H1 (cell line): ENCODE results near the gene OGFOD3. TPM values are rescaled to one million over a fixed set of nuclear protein-coding genes. Genes with fewer than 3 reads are reported as not detected.

Source experiments
- CTCF ChIA-PET: fragments of 300-600 bp; sonication (Branson Sonifier 250); formaldehyde crosslinking; loops from one replicate; lab custom pipeline; 2021; ENCODE audit not compliant: partially characterized antibody; lab: Charles Lee
- POLR2A ChIA-PET: fragments of 300-600 bp; sonication (Branson Sonifier 250); formaldehyde crosslinking; loops from one replicate; lab custom pipeline; 2021; ENCODE audit warnings: inconsistent platforms; ENCODE audit not compliant: partially characterized antibody; lab: Charles Lee
- DNase-seq, 2 experiments: peaks; one replicate each; pipeline versions ENCODE4 v3.0.0 to v3.0.0-alpha.2; 2010 to 2022; ENCODE audit warnings: low spot score in 2 of 2, low read depth in 1 of 2, mixed read lengths in 1 of 2
- FAIRE-seq: peaks from 2 replicates; lab custom pipeline; 2011; peaks lifted over from hg19 to GRCh38; lab: Jason Lieb, UNC
- H2AFZ ChIP-seq: 2 replicates; pipeline ENCODE4 v1.8.1; 2012; ENCODE audit warnings: low read length, inconsistent platforms
- H2AK5ac ChIP-seq: 2 replicates; pipeline ENCODE4 v1.6.1; 2013; ENCODE audit warnings: low read depth, low read length
- H2BK120ac ChIP-seq: replicated peaks from 2 replicates; pipeline ENCODE3; 2013; ENCODE audit warnings: low read depth, low read length, inconsistent platforms
- H2BK12ac ChIP-seq: 2 replicates; pipeline ENCODE4 v1.6.1; 2013; ENCODE audit warnings: low read depth, low read length
- H2BK15ac ChIP-seq: 2 replicates; pipeline ENCODE4 v1.6.1; 2013; ENCODE audit warnings: low read length
- H2BK20ac ChIP-seq: 2 replicates; pipeline ENCODE4 v1.6.1; 2013; ENCODE audit warnings: low read length
- H2BK5ac ChIP-seq: 2 replicates; pipeline ENCODE4 v1.6.1; 2013; ENCODE audit warnings: low read depth, low read length
- H3K14ac ChIP-seq: 2 replicates; pipeline ENCODE4 v1.6.1; 2013; ENCODE audit warnings: inconsistent platforms; ENCODE audit not compliant: insufficient read length
- H3K18ac ChIP-seq: 2 replicates; pipeline ENCODE4 v1.6.1; 2013; ENCODE audit warnings: low read length; ENCODE audit errors: extremely low read depth
- H3K23ac ChIP-seq: 2 replicates; pipeline ENCODE4 v1.6.1; 2013; ENCODE audit warnings: inconsistent platforms; ENCODE audit not compliant: insufficient read length
- H3K23me2 ChIP-seq: 2 replicates; pipeline ENCODE4 v1.6.1; 2013; ENCODE audit warnings: low read depth, low read length
- H3K27ac ChIP-seq: 2 replicates; pipeline ENCODE4 v1.6.1; 2011; ENCODE audit warnings: low read depth, low read length, inconsistent platforms
- H3K27me3 ChIP-seq, 4 experiments: replicated peaks in 1 of 4; 1 replicate in 1 of 4; 2 replicates in 3 of 4; pipeline versions ENCODE4 v1.6.1 to v1.8.1; 2011 to 2013; ENCODE audit warnings: low read length in 3 of 4, mild to moderate bottlenecking in 3 of 4, inconsistent platforms in 2 of 4, mixed read lengths in 2 of 4, moderate library complexity in 1 of 4; ENCODE audit not compliant: control insufficient read depth in 3 of 4, insufficient read depth in 3 of 4; ENCODE audit errors: extremely low read depth in 1 of 4
- H3K36me3 ChIP-seq, 4 experiments: 2 replicates each; pipeline versions ENCODE4 v1.6.1 to v1.8.1; 2011 to 2013; ENCODE audit warnings: mild to moderate bottlenecking in 4 of 4, low read length in 3 of 4, moderate library complexity in 2 of 4, control low read depth in 1 of 4, inconsistent platforms in 1 of 4; ENCODE audit not compliant: insufficient read depth in 4 of 4, control insufficient read depth in 2 of 4
- H3K4ac ChIP-seq: replicated peaks from 2 replicates; pipeline ENCODE3; 2013; ENCODE audit warnings: low read length, low read depth, mixed read lengths, inconsistent platforms; ENCODE audit not compliant: insufficient read length
- H3K4me1 ChIP-seq, 4 experiments: replicated peaks in 1 of 4; 1 replicate in 1 of 4; 2 replicates in 3 of 4; pipeline versions ENCODE4 v1.6.1 to v1.8.1; 2011 to 2013; ENCODE audit warnings: low read length in 3 of 4, inconsistent platforms in 2 of 4, mixed read lengths in 1 of 4; ENCODE audit not compliant: insufficient read depth in 4 of 4, control insufficient read depth in 3 of 4
- H3K4me2 ChIP-seq, 2 experiments: 2 replicates each; pipeline versions ENCODE4 v1.6.1 to v1.8.1; 2011 to 2013; ENCODE audit warnings: low read depth in 2 of 2, low read length in 2 of 2, control low read depth in 1 of 2, inconsistent platforms in 1 of 2, mild to moderate bottlenecking in 1 of 2; ENCODE audit not compliant: insufficient read depth in 1 of 2
- H3K4me3 ChIP-seq, 4 experiments: fragments of 200-600, 300-600 bp in 1 of 4; sonication (generic), shearing (Covaris generic), sonication (Bioruptor Twin) in 1 of 4; 2 replicates each; pipeline versions ENCODE4 v1.5.1 to v1.8.1; 2011 to 2016; ENCODE audit warnings: low read length in 4 of 4, low read depth in 3 of 4, control low read depth in 2 of 4, inconsistent platforms in 2 of 4, mild to moderate bottlenecking in 2 of 4, mixed read lengths in 1 of 4, moderate library complexity in 1 of 4; ENCODE audit not compliant: insufficient read depth in 2 of 4; ENCODE audit errors: extremely low read depth in 1 of 4
- H3K56ac ChIP-seq: replicated peaks from 2 replicates; pipeline ENCODE3; 2013; ENCODE audit warnings: low read depth, mild to moderate bottlenecking, mixed read lengths, low read length, inconsistent platforms; ENCODE audit not compliant: insufficient read length
- H3K79me1 ChIP-seq: 2 replicates; pipeline ENCODE4 v1.6.1; 2013; ENCODE audit warnings: low read depth, low read length, control low read depth
- H3K79me2 ChIP-seq, 2 experiments: 2 replicates each; pipeline versions ENCODE4 v1.6.1 to v1.8.1; 2012 to 2013; ENCODE audit warnings: low read length in 2 of 2, mild to moderate bottlenecking in 2 of 2, inconsistent platforms in 1 of 2; ENCODE audit not compliant: insufficient read depth in 2 of 2, control insufficient read depth in 1 of 2
- H3K9ac ChIP-seq, 4 experiments: replicated peaks in 1 of 4; 1 replicate in 1 of 4; 2 replicates in 3 of 4; pipeline versions ENCODE4 v1.6.1 to v1.8.1; 2011 to 2013; ENCODE audit warnings: low read depth in 3 of 4, low read length in 3 of 4, control low read depth in 2 of 4, mild to moderate bottlenecking in 2 of 4, moderate library complexity in 2 of 4, inconsistent platforms in 1 of 4; ENCODE audit errors: extremely low read depth in 1 of 4
- H3K9me3 ChIP-seq, 2 experiments: 2 replicates each; pipeline versions ENCODE4 v1.6.1 to v1.8.1; 2012 to 2013; ENCODE audit warnings: mild to moderate bottlenecking in 2 of 2, moderate library complexity in 2 of 2, control low read depth in 1 of 2, inconsistent platforms in 1 of 2, low read depth in 1 of 2, low read length in 1 of 2, mixed read lengths in 1 of 2; ENCODE audit not compliant: insufficient read depth in 2 of 2
- H4K20me1 ChIP-seq, 2 experiments: replicated peaks in 1 of 2; 2 replicates each; pipeline versions ENCODE3 to v1.8.1; 2011 to 2013; ENCODE audit warnings: inconsistent platforms in 2 of 2, low read length in 2 of 2, mild to moderate bottlenecking in 1 of 2; ENCODE audit not compliant: insufficient read depth in 2 of 2, control insufficient read depth in 1 of 2
- H4K5ac ChIP-seq: 2 replicates; pipeline ENCODE4 v1.6.1; 2013; ENCODE audit warnings: low read length, low read depth, mixed read lengths, inconsistent platforms; ENCODE audit not compliant: insufficient read length
- H4K8ac ChIP-seq: 2 replicates; pipeline ENCODE4 v1.8.0; 2013; ENCODE audit warnings: mild to moderate bottlenecking, moderate library complexity, low read length, inconsistent platforms; ENCODE audit not compliant: insufficient read depth; ENCODE audit errors: extremely low read depth
- H4K91ac ChIP-seq: replicated peaks from 2 replicates; pipeline ENCODE3; 2013; ENCODE audit warnings: low read length, mixed read lengths, inconsistent platforms; ENCODE audit not compliant: insufficient read length
- NRF1 ChIP-seq: IDR thresholded peaks from 2 replicates; pipeline ENCODE4 v1.6.1; 2011; ENCODE audit warnings: mild to moderate bottlenecking, low read depth, low read length, improper control_type of control experiment
- SRF ChIP-seq: IDR thresholded peaks from 2 replicates; pipeline ENCODE4 v1.6.1; 2011; ENCODE audit warnings: mild to moderate bottlenecking, low read depth, low read length, moderate library complexity
- TAF7 ChIP-seq: optimal IDR thresholded peaks from 2 replicates; pipeline ENCODE3; 2011; ENCODE audit warnings: low read depth, mild to moderate bottlenecking, inconsistent platforms, low read length, moderate library complexity, borderline replicate concordance
- YY1 ChIP-seq: IDR thresholded peaks from 2 replicates; pipeline ENCODE4 v1.6.1; 2011; ENCODE audit warnings: low read depth, mild to moderate bottlenecking, low read length
- WGBS, 2 experiments: shearing (Covaris generic) in 1 of 2; methylation state at CpG; one replicate each; pipeline versions ENCODE4 v1.1.6 to v1.1.7; 2013 to 2015; ENCODE audit warnings: low lambda C conversion rate in 2 of 2, mixed read lengths in 2 of 2, inconsistent platforms in 1 of 2, low coverage in 1 of 2, missing lambda C conversion rate in 1 of 2; ENCODE audit not compliant: insufficient replicate concordance in 2 of 2, insufficient coverage in 1 of 2, insufficient read length in 1 of 2; ENCODE audit errors: extremely low coverage in 1 of 2, missing lambda C conversion rate in 1 of 2; 5-methylcytosine and 5-hydroxymethylcytosine counted together
- polyA plus RNA-seq, 7 experiments: library from polyadenylated mRNA; depleted of rRNA in 3 of 7; stranded (reverse) in 5 of 7; unstranded in 2 of 7; fragments of >200 nt in 5 of 7; fragments of 200-250 nt in 2 of 7; gene quantifications; 1 replicate in 5 of 7; 2 replicates in 1 of 7; 4 replicates in 1 of 7; pipeline versions ENCODE4 v1.2.1 to v1.2.3, GENCODE V29; 2011 to 2013; ENCODE audit warnings: missing spikeins in 2 of 7, mixed read lengths in 2 of 7
- total RNA-seq: library from RNA; stranded (reverse); fragmentation: NEBNext Ultra II Directional; extraction: Animal tissue kit (Norgen Biotek cat#: 25700); gene quantifications from 2 replicates; pipeline ENCODE4 v1.2.1, GENCODE V29; 2021
- TF ChIP-seq, protein P1 (sequence below): IDR thresholded peaks from 2 replicates; pipeline ENCODE4 v1.6.1; 2012; ENCODE audit warnings: low read length, inconsistent platforms
- TF ChIP-seq, protein P2 (sequence below), 3 experiments: IDR thresholded peaks; 1 replicate in 2 of 3; 2 replicates in 1 of 3; pipeline versions ENCODE4 v1.5.1 to v1.6.1; 2011; ENCODE audit warnings: low read length in 3 of 3, mild to moderate bottlenecking in 3 of 3, inconsistent platforms in 2 of 3, low read depth in 1 of 3, moderate library complexity in 1 of 3; ENCODE audit not compliant: insufficient read depth in 1 of 3; ENCODE audit errors: control extremely low read depth in 1 of 3

Gene OGFOD3
- total and polyA plus RNA-seq, 2 of the 8 experiments (the other 6 are each of a cell fraction or from before 2014, with no cell fraction given): 21.1 to 21.8 TPM

DNA sequence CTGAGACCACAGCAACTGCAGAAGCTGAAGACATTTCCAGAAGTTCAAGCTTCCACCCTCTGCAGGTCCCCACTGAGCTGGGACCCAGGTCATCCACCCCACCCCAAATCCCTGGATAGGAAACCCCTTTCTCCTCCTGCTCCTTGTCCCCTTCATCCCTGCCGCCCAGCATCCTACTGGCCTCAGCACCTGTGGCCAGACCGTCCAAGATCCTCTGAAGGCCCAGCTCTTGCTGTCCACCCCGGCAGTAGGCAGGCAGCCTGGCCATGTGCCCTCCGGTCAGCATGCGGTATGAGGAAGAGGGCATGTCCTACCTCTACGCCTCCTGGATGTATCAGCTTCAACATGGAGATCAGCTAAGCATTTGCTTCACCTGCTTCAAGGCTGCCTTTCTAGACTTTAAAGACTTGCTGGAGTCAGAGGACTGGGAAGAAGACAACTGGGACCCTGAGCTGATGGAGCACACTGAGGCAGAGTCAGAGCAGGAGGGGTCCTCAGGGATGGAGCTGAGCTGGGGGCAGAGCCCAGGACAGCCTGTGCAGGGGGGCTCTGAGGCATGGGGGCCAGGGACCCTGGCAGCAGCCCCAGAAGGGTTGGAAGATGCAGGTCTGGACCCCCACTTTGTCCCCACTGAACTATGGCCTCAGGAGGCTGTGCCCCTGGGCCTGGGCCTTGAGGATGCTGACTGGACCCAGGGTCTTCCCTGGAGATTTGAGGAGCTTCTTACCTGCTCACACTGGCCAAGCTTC lies 56.3 kb downstream of the OGFOD3 start:
- Histone ChIP-seq H3K18ac (no peak overlapping the region), H2AK5ac (no peak overlapping the region), H2BK120ac (no peak overlapping the region), H2BK5ac (no peak overlapping the region), H3K23ac (no peak overlapping the region), H4K20me1 (no peaks in the 10 kb centered on the region), H2BK12ac (no peak overlapping the region), H3K4ac (peak overlapping the region; percentile 14), H3K27me3 (peaks cover 0 to 3% (median 1%) of the 10 kb centered on the region in 4 experiments; a peak in 3 of 7 replicates), H3K9me3 (no peaks in the 10 kb centered on the region), H3K4me1 (peaks cover 0 to 5% (median under 1%) of the 10 kb centered on the region in 4 experiments; a peak in 5 of 7 replicates), H3K4me2 (no peak overlapping the region), H2AFZ (no peak overlapping the region), H3K4me3 (no peak overlapping the region), H3K23me2 (no peaks in the 10 kb centered on the region), H3K9ac (no peak overlapping the region; a peak in 1 of 7 replicates), H2BK20ac (no peak overlapping the region), H4K91ac (no peak overlapping the region), H3K36me3 (no peaks in the 10 kb centered on the region), H4K8ac (peak overlapping the region; percentile 18; the same call in 1 of the 2 replicates), H3K27ac (no peak overlapping the region), H3K14ac (no peak overlapping the region), H3K79me1 (no peaks in the 10 kb centered on the region; the same call in 1 of the 2 replicates), H3K56ac (no peak overlapping the region), H2BK15ac (no peak overlapping the region), H4K5ac (no peak overlapping the region), H3K79me2 (no peaks in the 10 kb centered on the region)
- no peak for DNase-seq
- WGBS, 2 experiments: 88% methylated on average over 6 of the region's 6 CpGs; no CpG with 5 or more reads in 1 of the 2 experiments
- ChIA-PET POLR2A (interaction anchor here (0.6 to 0.9 kb wide), 2 partner anchors 9 to 69 kb away, joined by 3 read pairs; no protein-coding TSS in a partner anchor), CTCF (interaction anchor here (0.6 to 1.6 kb wide), 7 partner anchors 14 to 157 kb away, joined by 3 to 4 read pairs (median 3); no protein-coding TSS in a partner anchor)
- FAIRE-seq: no peak
- TF ChIP-seq, protein P1, sequence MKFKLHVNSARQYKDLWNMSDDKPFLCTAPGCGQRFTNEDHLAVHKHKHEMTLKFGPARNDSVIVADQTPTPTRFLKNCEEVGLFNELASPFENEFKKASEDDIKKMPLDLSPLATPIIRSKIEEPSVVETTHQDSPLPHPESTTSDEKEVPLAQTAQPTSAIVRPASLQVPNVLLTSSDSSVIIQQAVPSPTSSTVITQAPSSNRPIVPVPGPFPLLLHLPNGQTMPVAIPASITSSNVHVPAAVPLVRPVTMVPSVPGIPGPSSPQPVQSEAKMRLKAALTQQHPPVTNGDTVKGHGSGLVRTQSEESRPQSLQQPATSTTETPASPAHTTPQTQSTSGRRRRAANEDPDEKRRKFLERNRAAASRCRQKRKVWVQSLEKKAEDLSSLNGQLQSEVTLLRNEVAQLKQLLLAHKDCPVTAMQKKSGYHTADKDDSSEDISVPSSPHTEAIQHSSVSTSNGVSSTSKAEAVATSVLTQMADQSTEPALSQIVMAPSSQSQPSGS: no peak
- TF ChIP-seq YY1 (no peak), SRF (no peak), NRF1 (no peak), TAF7 (no peak)
- TF ChIP-seq, protein P2, sequence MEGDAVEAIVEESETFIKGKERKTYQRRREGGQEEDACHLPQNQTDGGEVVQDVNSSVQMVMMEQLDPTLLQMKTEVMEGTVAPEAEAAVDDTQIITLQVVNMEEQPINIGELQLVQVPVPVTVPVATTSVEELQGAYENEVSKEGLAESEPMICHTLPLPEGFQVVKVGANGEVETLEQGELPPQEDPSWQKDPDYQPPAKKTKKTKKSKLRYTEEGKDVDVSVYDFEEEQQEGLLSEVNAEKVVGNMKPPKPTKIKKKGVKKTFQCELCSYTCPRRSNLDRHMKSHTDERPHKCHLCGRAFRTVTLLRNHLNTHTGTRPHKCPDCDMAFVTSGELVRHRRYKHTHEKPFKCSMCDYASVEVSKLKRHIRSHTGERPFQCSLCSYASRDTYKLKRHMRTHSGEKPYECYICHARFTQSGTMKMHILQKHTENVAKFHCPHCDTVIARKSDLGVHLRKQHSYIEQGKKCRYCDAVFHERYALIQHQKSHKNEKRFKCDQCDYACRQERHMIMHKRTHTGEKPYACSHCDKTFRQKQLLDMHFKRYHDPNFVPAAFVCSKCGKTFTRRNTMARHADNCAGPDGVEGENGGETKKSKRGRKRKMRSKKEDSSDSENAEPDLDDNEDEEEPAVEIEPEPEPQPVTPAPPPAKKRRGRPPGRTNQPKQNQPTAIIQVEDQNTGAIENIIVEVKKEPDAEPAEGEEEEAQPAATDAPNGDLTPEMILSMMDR (IDR thresholded peaks at IDR 0.05; ENCODE audit: control extremely low read depth in 1 of 3, insufficient read depth in 1 of 3, low read depth in 1 of 3, low read length in 3 of 3): no peak
